ENCODE measurements around the gene GLRX. TPM values are rescaled to one million over a fixed set of nuclear protein-coding genes. Genes with fewer than 3 reads are reported as not detected.
"Not testable (repeated sequence)": the region's sequence is repeated elsewhere in the genome, so short reads cannot be mapped to it uniquely, and the experiment has no call there.

Gene GLRX, protein sequence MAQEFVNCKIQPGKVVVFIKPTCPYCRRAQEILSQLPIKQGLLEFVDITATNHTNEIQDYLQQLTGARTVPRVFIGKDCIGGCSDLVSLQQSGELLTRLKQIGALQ
- polyA plus RNA-seq (2011; rRNA removed) (295 and 431 TPM in 2 replicates), polyA minus RNA-seq (2011; rRNA and poly(A)+ RNA removed) (45.2 and 85.0 TPM in 2 replicates)

DNA sequence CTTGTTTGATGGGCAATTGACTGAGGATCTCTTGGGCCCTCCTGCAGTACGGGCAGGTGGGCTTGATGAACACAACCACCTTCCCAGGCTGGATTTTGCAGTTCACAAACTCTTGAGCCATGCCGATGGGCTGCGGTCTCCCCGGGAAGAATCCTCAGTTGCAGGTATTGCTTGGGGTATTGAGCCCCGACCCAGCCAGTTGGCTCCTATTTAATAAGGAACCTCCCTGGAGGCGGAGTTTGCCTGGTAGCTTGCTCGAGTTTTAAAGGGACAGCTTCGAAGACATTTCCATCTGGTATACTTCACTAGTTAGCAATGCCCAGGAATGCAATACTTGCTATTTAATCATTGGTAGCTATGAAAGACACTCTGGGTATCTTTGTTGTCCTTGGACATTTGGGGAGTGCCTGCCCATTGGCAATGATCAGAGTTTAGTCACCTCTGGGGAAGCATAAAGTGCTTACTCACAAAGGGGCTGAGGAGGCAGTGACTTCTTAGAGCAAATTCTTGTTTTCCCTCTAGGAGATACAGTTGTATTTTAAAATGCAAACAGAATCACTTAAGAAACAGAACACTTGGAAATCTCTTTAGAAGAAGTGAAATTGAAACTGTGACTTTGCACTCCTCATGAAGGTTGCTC is at the start of gene GLRX:
Gene GLRX (minus strand): TSS at position 185 of the 640 bp plus-strand sequence. CDS start 64 bp downstream, at position 121.
- H3K36me3 ChIP-seq (ENCODE audit: control insufficient read depth, insufficient read depth, low read length), result no peaks in the 10 kb centered on the region; the same call in 1 of the 2 replicates
- H3K4me3 ChIP-seq (ENCODE audit: low read depth, low read length), result peak within 1 kb of the TSS; percentile 62
- peak; percentile 90 for DNase-seq (ENCODE audit: low read depth)
- ChIA-PET POLR2A (interaction anchor here (0.6 to 1.5 kb wide), 10 partner anchors 10 to 1650 kb away, joined by 3 to 6 read pairs (median 3); no protein-coding TSS in a partner anchor), CTCF (interaction anchor here (0.6 to 3.2 kb wide), 10 partner anchors 10 to 985 kb away, joined by 3 to 18 read pairs (median 4); partner anchors contain the start of gene ERAP1)
- TF ChIP-seq, protein P1, sequence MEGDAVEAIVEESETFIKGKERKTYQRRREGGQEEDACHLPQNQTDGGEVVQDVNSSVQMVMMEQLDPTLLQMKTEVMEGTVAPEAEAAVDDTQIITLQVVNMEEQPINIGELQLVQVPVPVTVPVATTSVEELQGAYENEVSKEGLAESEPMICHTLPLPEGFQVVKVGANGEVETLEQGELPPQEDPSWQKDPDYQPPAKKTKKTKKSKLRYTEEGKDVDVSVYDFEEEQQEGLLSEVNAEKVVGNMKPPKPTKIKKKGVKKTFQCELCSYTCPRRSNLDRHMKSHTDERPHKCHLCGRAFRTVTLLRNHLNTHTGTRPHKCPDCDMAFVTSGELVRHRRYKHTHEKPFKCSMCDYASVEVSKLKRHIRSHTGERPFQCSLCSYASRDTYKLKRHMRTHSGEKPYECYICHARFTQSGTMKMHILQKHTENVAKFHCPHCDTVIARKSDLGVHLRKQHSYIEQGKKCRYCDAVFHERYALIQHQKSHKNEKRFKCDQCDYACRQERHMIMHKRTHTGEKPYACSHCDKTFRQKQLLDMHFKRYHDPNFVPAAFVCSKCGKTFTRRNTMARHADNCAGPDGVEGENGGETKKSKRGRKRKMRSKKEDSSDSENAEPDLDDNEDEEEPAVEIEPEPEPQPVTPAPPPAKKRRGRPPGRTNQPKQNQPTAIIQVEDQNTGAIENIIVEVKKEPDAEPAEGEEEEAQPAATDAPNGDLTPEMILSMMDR (IDR thresholded peaks at IDR 0.05; ENCODE audit: insufficient read depth, low read depth, low read length), result no peak
- H3K27me3 ChIP-seq (ENCODE audit: control insufficient read depth, insufficient read depth, low read length), result no peaks in the 10 kb centered on the region

DNA sequence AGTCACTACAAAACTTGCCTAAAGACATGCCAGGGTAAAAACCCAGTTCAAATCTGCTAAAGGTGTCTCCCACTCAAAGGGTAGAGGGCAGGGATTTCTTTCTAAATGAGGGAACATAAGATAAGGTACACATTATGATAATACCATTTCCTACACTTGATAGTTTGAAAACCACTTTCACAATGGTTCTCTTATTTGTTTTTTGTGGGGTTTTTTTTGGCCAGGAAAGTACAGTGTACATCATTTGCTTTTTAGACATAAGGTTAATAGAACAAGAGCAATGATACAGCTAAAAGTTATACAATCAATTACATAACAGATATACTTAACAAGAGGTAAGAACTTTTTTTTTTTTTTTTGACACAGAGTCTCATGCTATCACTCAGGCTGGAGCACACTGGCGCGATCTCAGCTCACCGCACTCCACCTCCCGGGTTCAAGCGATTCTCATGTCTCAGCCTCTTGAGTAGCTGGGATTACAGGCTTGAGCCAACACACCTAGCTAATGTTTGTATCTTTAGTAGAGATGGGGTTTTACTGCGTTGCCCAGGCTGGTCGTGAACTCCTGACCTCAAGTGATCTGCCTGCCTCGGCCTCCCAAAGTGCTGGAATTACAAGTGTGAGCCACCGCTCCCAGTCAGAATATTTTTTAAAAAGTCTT is 48.8 kb upstream of the GLRX start:
- POLR2A ChIA-PET, result no interaction called here
- TF ChIP-seq, protein P1 (IDR thresholded peaks at IDR 0.05; ENCODE audit: insufficient read depth, low read depth, low read length), result no peak
- Histone ChIP-seq H3K36me3 (ENCODE audit: control insufficient read depth, insufficient read depth, low read length) (no peaks in the 10 kb centered on the region), H3K4me3 (ENCODE audit: low read depth, low read length) (no peak overlapping the region), H3K27me3 (ENCODE audit: control insufficient read depth, insufficient read depth, low read length) (no peaks in the 10 kb centered on the region)
- CTCF ChIA-PET, result interaction anchor here (0.6 kb wide), 1 partner anchor 9 kb away, joined by 3 read pairs; no protein-coding TSS in a partner anchor
- no peak for DNase-seq (ENCODE audit: low read depth)

DNA sequence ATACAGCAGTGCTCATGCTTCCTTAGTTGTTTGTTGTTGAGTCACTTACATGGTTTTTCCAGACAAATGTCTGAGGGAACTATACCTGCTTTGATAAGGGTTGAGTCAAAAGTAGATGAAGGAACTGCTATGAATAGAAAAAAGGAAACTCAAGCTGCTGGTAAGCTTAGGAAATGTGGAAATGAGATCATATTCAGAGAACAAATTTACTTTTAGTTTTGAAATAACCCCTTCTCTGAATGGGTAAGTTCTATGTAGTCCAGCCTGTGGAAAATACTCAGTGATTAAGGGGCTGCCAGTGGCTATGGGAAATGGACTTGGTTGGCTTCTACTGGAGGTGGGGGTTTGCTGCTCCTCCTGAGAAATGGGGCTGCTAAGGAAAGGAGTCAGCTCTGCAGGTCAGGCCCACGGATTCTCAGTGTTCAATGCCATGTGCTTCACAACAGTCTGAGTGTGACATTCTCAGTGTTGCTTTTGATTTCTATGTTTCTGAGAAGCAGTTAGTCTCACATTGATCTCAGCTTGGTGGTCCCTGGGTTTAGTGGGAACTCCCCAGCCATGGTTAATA is 47.7 kb upstream of the GLRX start:
- Histone ChIP-seq H3K27me3 (ENCODE audit: control insufficient read depth, insufficient read depth, low read length) (no peaks in the 10 kb centered on the region), H3K4me3 (ENCODE audit: low read depth, low read length) (no peak overlapping the region), H3K36me3 (ENCODE audit: control insufficient read depth, insufficient read depth, low read length) (no peaks in the 10 kb centered on the region)
- ChIA-PET POLR2A (interaction anchor here (0.7 kb wide), 1 partner anchor 93 kb away, joined by 3 read pairs; no protein-coding TSS in a partner anchor), CTCF (no interaction called here)
- DNase-seq (ENCODE audit: low read depth), result no peak
- TF ChIP-seq, protein P1 (IDR thresholded peaks at IDR 0.05; ENCODE audit: insufficient read depth, low read depth, low read length), result no peak

DNA sequence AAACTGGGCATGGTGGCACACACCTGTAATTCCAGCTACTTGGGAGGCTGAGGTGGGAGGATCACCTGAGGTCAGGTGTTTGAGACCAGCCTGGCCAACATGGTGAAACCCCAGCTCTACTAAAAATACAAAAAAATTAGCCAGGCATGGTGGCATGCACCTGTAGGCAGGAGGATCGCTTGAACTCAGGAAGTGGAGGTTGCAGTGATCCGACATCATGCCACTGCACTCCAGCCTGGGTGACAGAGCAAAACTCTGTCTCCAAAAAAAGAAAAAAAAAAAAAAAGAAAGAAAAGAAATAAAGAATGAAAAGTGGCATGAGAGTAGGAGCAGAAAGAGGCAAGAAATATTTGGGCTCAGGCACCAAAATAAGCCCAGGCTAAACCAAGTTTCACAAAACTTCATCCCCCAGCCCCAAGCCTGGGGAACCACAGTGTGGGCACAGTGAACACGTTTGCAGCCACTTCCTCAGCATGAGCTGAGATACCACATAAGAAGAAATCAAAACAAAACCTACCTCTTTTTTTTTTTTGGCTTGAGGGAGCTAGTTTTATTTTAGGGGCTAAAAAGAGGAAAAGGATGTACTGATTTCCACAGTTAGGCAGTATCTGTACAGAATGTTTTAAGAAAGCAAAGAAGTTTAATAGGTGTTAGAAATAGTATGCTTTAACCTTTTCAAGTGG is 46.8 kb upstream of the GLRX start:
- CTCF ChIA-PET; H3K4me3 ChIP-seq (ENCODE audit: low read depth, low read length); DNase-seq (ENCODE audit: low read depth); H3K27me3 ChIP-seq (ENCODE audit: control insufficient read depth, insufficient read depth, low read length); H3K36me3 ChIP-seq (ENCODE audit: control insufficient read depth, insufficient read depth, low read length): not testable (repeated sequence)
- POLR2A ChIA-PET, result interaction anchor here (0.7 kb wide), 1 partner anchor 94 kb away, joined by 3 read pairs; no protein-coding TSS in a partner anchor

DNA sequence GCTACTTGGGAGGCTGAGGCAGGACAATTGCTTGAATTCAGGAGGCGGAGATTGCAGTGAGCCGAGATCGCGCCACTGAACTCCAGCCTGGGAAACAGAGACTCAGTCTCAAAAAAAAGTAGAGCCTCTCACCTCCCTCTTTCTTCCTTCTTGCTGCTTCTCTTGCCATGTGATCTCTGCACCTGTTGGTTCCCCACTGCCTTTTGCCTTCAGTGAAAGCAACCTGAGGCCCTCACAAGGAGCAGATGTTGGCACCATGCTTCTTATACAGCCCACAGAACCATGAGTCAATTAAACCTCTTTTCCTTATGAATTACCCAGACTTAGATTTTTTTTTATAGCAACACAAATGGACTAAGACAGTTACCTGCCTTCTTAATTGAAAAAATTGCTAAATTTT is 45.6 kb upstream of the GLRX start:
- POLR2A ChIA-PET, result no interaction called here
- DNase-seq (ENCODE audit: low read depth), result no peak
- H3K4me3 ChIP-seq (ENCODE audit: low read depth, low read length), result no peak overlapping the region
- TF ChIP-seq, protein P1 (IDR thresholded peaks at IDR 0.05; ENCODE audit: insufficient read depth, low read depth, low read length), result no peak
- no peaks in the 10 kb centered on the region for H3K27me3 ChIP-seq (ENCODE audit: control insufficient read depth, insufficient read depth, low read length)
- H3K36me3 ChIP-seq (ENCODE audit: control insufficient read depth, insufficient read depth, low read length), result no peaks in the 10 kb centered on the region
- CTCF ChIA-PET, result no interaction called here
